SK-N-MC (cell line): ENCODE measurements around the gene SMIM11.

Experiments used
- EZH2 ChIP-seq: fragments of 200-600 bp; sonication (generic); IDR thresholded peaks from one replicate; pipeline ENCODE4 v1.6.1; 2017; ENCODE audit warnings: antibody characterized with exemption
- FOXP2 ChIP-seq: optimal IDR thresholded peaks from 2 replicates; pipeline ENCODE3; 2011; ENCODE audit warnings: mild to moderate bottlenecking, moderate library complexity; ENCODE audit not compliant: insufficient read depth; ENCODE audit errors: extremely low read length, control extremely low read depth
- POLR2AphosphoS5 ChIP-seq: IDR thresholded peaks from 2 replicates; pipeline ENCODE4 v1.6.1; 2012; ENCODE audit warnings: mild to moderate bottlenecking, low read depth, low read length, borderline replicate concordance

- no peak for TF ChIP-seq EZH2
- TF ChIP-seq POLR2AphosphoS5, result no peak
- no peak for TF ChIP-seq FOXP2
Observed at GRCh38 chr21:34358866-34359265, 16.4 kb upstream of the SMIM11 start.
